H9 (cell line): Measurements from ENCODE around the gene MYL10. TPM values are rescaled to one million over a fixed set of nuclear protein-coding genes. Genes with fewer than 3 reads are reported as not detected.

ENCODE experiments used
- DNase-seq: peaks from one replicate; pipeline ENCODE4 v3.0.0-alpha.2; 2017
- H2AFZ ChIP-seq: one replicate; pipeline ENCODE4 v1.6.1; 2013; ENCODE audit warnings: mild to moderate bottlenecking, low read length, control low read depth, moderate library complexity
- H2AK5ac ChIP-seq: 2 replicates; pipeline ENCODE4 v1.6.1; 2013; ENCODE audit warnings: low read length, control low read depth, mixed read lengths; ENCODE audit not compliant: insufficient read length
- H2BK120ac ChIP-seq: one replicate; pipeline ENCODE4 v1.6.1; 2013; ENCODE audit warnings: low read depth, mild to moderate bottlenecking, low read length, control low read depth, inconsistent platforms; ENCODE audit not compliant: poor library complexity, severe bottlenecking
- H2BK12ac ChIP-seq: 2 replicates; pipeline ENCODE4 v1.6.1; 2013; ENCODE audit warnings: low read length, control low read depth, mixed read lengths, low read depth; ENCODE audit not compliant: insufficient read length
- H2BK15ac ChIP-seq: 2 replicates; pipeline ENCODE4 v1.6.1; 2013; ENCODE audit warnings: low read depth, low read length, control low read depth
- H2BK20ac ChIP-seq: one replicate; pipeline ENCODE4 v1.6.1; 2013; ENCODE audit warnings: low read depth, mild to moderate bottlenecking, low read length, control low read depth, inconsistent platforms; ENCODE audit not compliant: poor library complexity, severe bottlenecking
- H2BK5ac ChIP-seq: 2 replicates; pipeline ENCODE4 v1.6.1; 2013; ENCODE audit warnings: low read length, control low read depth, mixed read lengths; ENCODE audit not compliant: insufficient read length
- H3K14ac ChIP-seq: 2 replicates; pipeline ENCODE4 v1.6.1; 2013; ENCODE audit warnings: low read length, control low read depth; ENCODE audit not compliant: insufficient read depth
- H3K18ac ChIP-seq: 2 replicates; pipeline ENCODE4 v1.6.1; 2013; ENCODE audit warnings: low read depth, mild to moderate bottlenecking, mixed read lengths, low read length, control low read depth; ENCODE audit not compliant: insufficient read length
- H3K23ac ChIP-seq: 2 replicates; pipeline ENCODE4 v1.6.1; 2013; ENCODE audit warnings: low read length, control low read depth, mixed read lengths, low read depth; ENCODE audit not compliant: insufficient read length
- H3K23me2 ChIP-seq: 2 replicates; pipeline ENCODE4 v1.6.1; 2013; ENCODE audit warnings: low read depth, mild to moderate bottlenecking, mixed read lengths, low read length, control low read depth; ENCODE audit not compliant: insufficient read length, poor library complexity, severe bottlenecking
- H3K27ac ChIP-seq: 2 replicates; pipeline ENCODE4 v1.5.1; 2013; ENCODE audit warnings: low read length, control low read depth, mixed read lengths, low read depth; ENCODE audit not compliant: insufficient read length
- H3K27me3 ChIP-seq: 2 replicates; pipeline ENCODE4 v1.6.1; 2013; ENCODE audit warnings: low read length, control low read depth, inconsistent platforms; ENCODE audit not compliant: insufficient read depth
- H3K4ac ChIP-seq: 2 replicates; pipeline ENCODE4 v1.6.1; 2013; ENCODE audit warnings: low read depth, mild to moderate bottlenecking, control low read depth, inconsistent platforms, low read length, moderate library complexity
- H3K4me1 ChIP-seq: 2 replicates; pipeline ENCODE4 v1.6.1; 2013; ENCODE audit warnings: low read length, control low read depth, inconsistent platforms; ENCODE audit not compliant: insufficient read depth
- H3K4me2 ChIP-seq: 2 replicates; pipeline ENCODE4 v1.6.1; 2013; ENCODE audit warnings: low read length, control low read depth, mixed read lengths; ENCODE audit not compliant: insufficient read length, insufficient read depth
- H3K56ac ChIP-seq: 2 replicates; pipeline ENCODE4 v1.6.1; 2013; ENCODE audit warnings: low read depth, mild to moderate bottlenecking, mixed read lengths, low read length, control low read depth; ENCODE audit not compliant: insufficient read length
- H3K79me1 ChIP-seq: 2 replicates; pipeline ENCODE4 v1.6.1; 2013; ENCODE audit warnings: low read depth, mild to moderate bottlenecking, moderate library complexity, low read length, control low read depth, inconsistent platforms; ENCODE audit not compliant: insufficient read depth, poor library complexity, severe bottlenecking
- H3K79me2 ChIP-seq: 2 replicates; pipeline ENCODE4 v1.6.1; 2013; ENCODE audit warnings: low read length, control low read depth, inconsistent platforms; ENCODE audit not compliant: insufficient read depth
- H3K9ac ChIP-seq: 2 replicates; pipeline ENCODE4 v1.6.1; 2013; ENCODE audit warnings: low read length, control low read depth, mixed read lengths; ENCODE audit not compliant: insufficient read length; ENCODE audit errors: extremely low read depth
- H3K9me3 ChIP-seq: one replicate; pipeline ENCODE4 v1.6.1; 2013; ENCODE audit warnings: low read depth, low read length, inconsistent platforms; ENCODE audit not compliant: control insufficient read depth
- H3T11ph ChIP-seq: one replicate; pipeline ENCODE4 v1.6.1; 2013; ENCODE audit warnings: mild to moderate bottlenecking, low read length, control low read depth, inconsistent platforms
- H4K20me1 ChIP-seq: one replicate; pipeline ENCODE4 v1.6.1; 2013; ENCODE audit not compliant: control insufficient read depth, insufficient read length, insufficient read depth
- H4K5ac ChIP-seq: 2 replicates; pipeline ENCODE4 v1.6.1; 2013; ENCODE audit warnings: low read depth, mild to moderate bottlenecking, mixed read lengths, low read length, control low read depth; ENCODE audit not compliant: insufficient read length
- H4K8ac ChIP-seq: replicated peaks from 2 replicates; pipeline ENCODE4 v1.6.1; 2013; ENCODE audit warnings: low read length, control low read depth, mixed read lengths, low read depth; ENCODE audit not compliant: insufficient read length
- H4K91ac ChIP-seq: 2 replicates; pipeline ENCODE4 v1.6.1; 2013; ENCODE audit warnings: low read depth, mild to moderate bottlenecking, moderate library complexity, mixed read lengths, low read length, control low read depth; ENCODE audit not compliant: insufficient read length
- H3K27ac Mint-ChIP-seq, 3 experiments: 2 replicates in 2 of 3; 3 replicates in 1 of 3; pipeline ENCODE4 v1.8.0; 2020 to 2021; ENCODE audit warnings: mixed read lengths in 3 of 3, mild to moderate bottlenecking in 1 of 3, moderate library complexity in 1 of 3
- H3K27me3 Mint-ChIP-seq: 2 replicates; pipeline ENCODE4 v1.8.0; 2021; ENCODE audit warnings: low read depth, mild to moderate bottlenecking, moderate library complexity, mixed read lengths
- H3K36me3 Mint-ChIP-seq, 3 experiments: 2 replicates in 2 of 3; 3 replicates in 1 of 3; pipeline ENCODE4 v1.8.0; 2020 to 2021; ENCODE audit warnings: low read depth in 3 of 3, mixed read lengths in 3 of 3; ENCODE audit not compliant: insufficient read depth in 1 of 3
- H3K4me1 Mint-ChIP-seq, 2 experiments: 2 replicates each; pipeline ENCODE4 v1.8.0; 2020; ENCODE audit warnings: mixed read lengths in 2 of 2
- H3K4me3 Mint-ChIP-seq, 2 experiments: 2 replicates in 1 of 2; 3 replicates in 1 of 2; pipeline ENCODE4 v1.8.0; 2020 to 2021; ENCODE audit warnings: mild to moderate bottlenecking in 2 of 2, mixed read lengths in 2 of 2, moderate library complexity in 1 of 2
- H3K9me3 Mint-ChIP-seq, 2 experiments: 2 replicates in 1 of 2; 3 replicates in 1 of 2; pipeline ENCODE4 v1.8.0; 2020; ENCODE audit warnings: mild to moderate bottlenecking in 2 of 2, mixed read lengths in 2 of 2, moderate library complexity in 1 of 2
- WGBS: extraction: QIAGEN DNeasy Blood & Tissue Kit; methylation state at CpG from one replicate; pipeline ENCODE4 v1.1.7; 2013; ENCODE audit warnings: missing lambda C conversion rate, low lambda C conversion rate, mixed read lengths; ENCODE audit not compliant: insufficient read length; ENCODE audit errors: extremely low coverage; 5-methylcytosine and 5-hydroxymethylcytosine counted together
- total RNA-seq: library from RNA; stranded (reverse); gene quantifications from 2 replicates; pipeline ENCODE4 v1.2.1, GENCODE V29; 2021
- TF ChIP-seq, protein P1 (sequence below): fragments of 200-600 bp; sonication (generic); conservative IDR thresholded peaks from 3 replicates; pipeline ENCODE4 v1.8.0; 2021; ENCODE audit warnings: antibody characterized with exemption, mild to moderate bottlenecking

MYL10 gene
- total RNA-seq, 1 experiment from 2014 or later, result 0.50 TPM

DNA sequence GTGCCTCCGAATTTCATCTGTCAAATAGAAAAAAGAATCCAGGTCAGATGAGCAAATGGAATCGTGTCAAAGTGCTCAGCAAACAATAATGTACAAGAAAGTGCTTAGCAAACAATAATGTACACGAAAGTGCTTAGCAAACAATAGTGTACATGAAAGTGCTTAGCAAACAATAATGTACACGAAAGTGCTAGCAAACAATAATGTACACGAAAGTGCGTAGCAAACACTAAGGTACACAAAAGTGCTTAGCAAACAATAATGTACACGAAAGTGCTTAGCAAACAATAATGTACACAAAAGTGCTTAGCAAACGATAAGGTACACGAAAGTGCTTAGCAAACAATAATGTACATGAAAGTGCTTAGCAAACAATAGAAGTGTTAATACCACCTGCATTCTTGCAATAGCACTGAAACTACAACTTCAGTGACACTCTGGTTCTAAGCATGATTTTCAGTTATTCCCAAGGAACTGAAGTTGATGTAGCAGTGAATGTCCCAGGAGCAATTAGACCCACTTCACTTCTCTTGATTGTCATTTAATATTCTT lies 33.4 kb upstream of the MYL10 start:
- Histone ChIP-seq H2BK20ac (no peak overlapping the region), H2BK5ac (no peak overlapping the region), H3K18ac (no peak overlapping the region), H3K56ac (no peak overlapping the region), H3K14ac (no peak overlapping the region), H4K91ac (no peak overlapping the region), H2BK15ac (no peak overlapping the region), H3K23me2 (no peaks in the 10 kb centered on the region), H2AK5ac (no peak overlapping the region), H2BK12ac (no peak overlapping the region), H3K4ac (no peak overlapping the region), H3K4me1 (no peaks in the 10 kb centered on the region; the same call in 1 of the 2 replicates), H3K23ac (no peak overlapping the region), H3T11ph (no peak overlapping the region), H3K9me3 (no peaks in the 10 kb centered on the region), H3K79me1 (no peaks in the 10 kb centered on the region), H3K27ac (no peak overlapping the region), H2BK120ac (no peak overlapping the region), H3K27me3 (no peaks in the 10 kb centered on the region), H3K4me2 (no peak overlapping the region), H2AFZ (no peak overlapping the region), H3K9ac (no peak overlapping the region), H3K79me2 (no peaks in the 10 kb centered on the region), H4K8ac (no peak overlapping the region), H4K20me1 (no peaks in the 10 kb centered on the region), H4K5ac (no peak overlapping the region)
- TF ChIP-seq, protein P1, sequence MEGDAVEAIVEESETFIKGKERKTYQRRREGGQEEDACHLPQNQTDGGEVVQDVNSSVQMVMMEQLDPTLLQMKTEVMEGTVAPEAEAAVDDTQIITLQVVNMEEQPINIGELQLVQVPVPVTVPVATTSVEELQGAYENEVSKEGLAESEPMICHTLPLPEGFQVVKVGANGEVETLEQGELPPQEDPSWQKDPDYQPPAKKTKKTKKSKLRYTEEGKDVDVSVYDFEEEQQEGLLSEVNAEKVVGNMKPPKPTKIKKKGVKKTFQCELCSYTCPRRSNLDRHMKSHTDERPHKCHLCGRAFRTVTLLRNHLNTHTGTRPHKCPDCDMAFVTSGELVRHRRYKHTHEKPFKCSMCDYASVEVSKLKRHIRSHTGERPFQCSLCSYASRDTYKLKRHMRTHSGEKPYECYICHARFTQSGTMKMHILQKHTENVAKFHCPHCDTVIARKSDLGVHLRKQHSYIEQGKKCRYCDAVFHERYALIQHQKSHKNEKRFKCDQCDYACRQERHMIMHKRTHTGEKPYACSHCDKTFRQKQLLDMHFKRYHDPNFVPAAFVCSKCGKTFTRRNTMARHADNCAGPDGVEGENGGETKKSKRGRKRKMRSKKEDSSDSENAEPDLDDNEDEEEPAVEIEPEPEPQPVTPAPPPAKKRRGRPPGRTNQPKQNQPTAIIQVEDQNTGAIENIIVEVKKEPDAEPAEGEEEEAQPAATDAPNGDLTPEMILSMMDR, result no peak
- WGBS, result no CpG with 5 or more reads among the region's 9 CpGs
- no peaks in the 10 kb centered on the region; the same call in 1 of the 2 replicates for H3K27me3 Mint-ChIP-seq
- peaks cover 33 to 39% of the 10 kb centered on the region in 2 experiments for H3K4me1 Mint-ChIP-seq
- peaks cover 4% of the 10 kb centered on the region in 2 experiments for H3K9me3 Mint-ChIP-seq
- H3K4me3 Mint-ChIP-seq, result no peak overlapping the region
- H3K27ac Mint-ChIP-seq, result no peak overlapping the region
- H3K36me3 Mint-ChIP-seq, result peaks cover 0 to 4% (median 3%) of the 10 kb centered on the region in 3 experiments; a peak in 3 of 7 replicates
- DNase-seq, result no peak
